Ascending aorta (tissue), 2 donors: ENCODE results near the gene FAM222A. TPM values are rescaled to one million over a fixed set of nuclear protein-coding genes. Genes with fewer than 3 reads are reported as not detected.
"Not testable (repeated sequence)": the region's sequence is repeated elsewhere in the genome, so short reads cannot be mapped to it uniquely, and the experiment has no call there.

Experiments used
- DNase-seq, 2 donors: peaks; one replicate each; pipeline ENCODE4 v3.0.0-alpha.2; 2019; ENCODE audit warnings: low spot score in 2 of 2
- H3K27ac ChIP-seq, 2 donors: fragments of 200-600 bp; sonication (generic); one replicate each; pipeline ENCODE4 v1.5.1; 2016 to 2017; ENCODE audit warnings: mild to moderate bottlenecking in 1 of 2
- H3K27me3 ChIP-seq: fragments of 200-600 bp; sonication (generic); one replicate; pipeline ENCODE4 v1.5.1; 2017
- H3K36me3 ChIP-seq, 2 donors: fragments of 200-600 bp; sonication (generic); one replicate each; pipeline ENCODE4 v1.5.1; 2016
- H3K4me1 ChIP-seq, 2 donors: fragments of 200-600 bp; sonication (generic); one replicate each; pipeline ENCODE4 v1.5.1; 2016 to 2017; ENCODE audit warnings: mild to moderate bottlenecking in 1 of 2
- H3K4me3 ChIP-seq, 2 donors: fragments of 200-600 bp; sonication (generic); one replicate each; pipeline ENCODE4 v1.5.1; 2016 to 2017; ENCODE audit warnings: mild to moderate bottlenecking in 1 of 2
- H3K9me3 ChIP-seq, 2 donors: fragments of 200-600 bp; sonication (generic); one replicate each; pipeline ENCODE4 v1.5.1; 2016
- intact Hi-C: fragments of 100-400 bp; cut with DNase I; formaldehyde crosslinking; loops from one replicate; pipeline ENCODE4 v1.15.1; 2023
- total RNA-seq: library from RNA; depleted of rRNA; stranded (reverse); fragments of >200 nt; gene quantifications from one replicate; pipeline ENCODE4 v1.1.0, GENCODE V29; 2016
- TF ChIP-seq, protein P1 (sequence below), 3 experiments: fragments of 200-600 bp in 2 of 3; fragments of 450-650 bp in 1 of 3; sonication (generic) in 2 of 3; IDR thresholded peaks; one replicate each; pipeline ENCODE4 v1.5.1; 2016 to 2019; ENCODE audit warnings: antibody characterized with exemption in 3 of 3, mild to moderate bottlenecking in 1 of 3, moderate library complexity in 1 of 3

The FAM222A gene
- total RNA-seq, 1 donor from 2014 or later: 3.3 TPM

DNA sequence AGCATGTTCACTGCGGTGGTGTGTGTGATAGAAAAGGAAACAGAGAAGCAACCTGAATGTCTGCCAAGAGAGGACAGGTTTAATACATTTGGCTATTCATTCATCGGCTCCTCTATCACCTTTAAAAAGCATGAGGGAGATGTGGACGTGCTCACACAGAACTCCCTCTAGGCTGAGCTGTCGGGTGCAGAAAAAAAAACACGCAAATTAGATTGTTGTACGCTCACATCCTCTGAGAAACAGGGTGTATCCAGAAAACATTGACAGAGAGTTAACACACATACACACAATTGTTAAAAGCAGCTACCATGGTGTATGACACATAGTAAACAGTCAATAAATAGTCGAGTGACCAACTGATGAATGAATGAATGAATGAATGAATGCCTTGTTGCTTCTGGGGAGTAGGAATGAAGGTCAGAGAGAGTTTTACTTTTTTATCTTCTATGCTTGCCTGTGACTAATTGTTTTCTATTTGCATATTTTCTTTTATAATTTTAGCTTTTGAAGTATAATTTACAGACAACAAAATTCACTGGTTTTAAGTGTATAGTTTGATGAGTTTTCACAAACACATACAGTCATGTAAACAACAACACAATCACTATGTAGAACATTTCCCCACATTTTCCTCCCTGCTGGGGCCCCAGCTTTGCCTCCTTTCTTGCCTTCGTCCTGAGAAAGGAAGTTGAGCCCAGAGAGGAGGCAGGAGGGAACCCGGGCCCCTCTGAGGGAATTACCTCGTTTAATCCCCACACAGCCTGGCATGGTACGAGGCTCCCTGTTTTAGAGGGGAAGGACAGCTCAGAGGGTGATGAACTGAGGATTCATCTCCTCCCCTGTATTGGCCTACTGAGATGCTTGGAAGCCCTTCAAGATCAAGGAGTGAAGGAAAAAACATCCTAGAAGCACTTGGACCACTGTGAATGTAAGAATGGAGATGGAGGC lies 19.7 kb upstream of the FAM222A start:
- TF ChIP-seq, protein P1, sequence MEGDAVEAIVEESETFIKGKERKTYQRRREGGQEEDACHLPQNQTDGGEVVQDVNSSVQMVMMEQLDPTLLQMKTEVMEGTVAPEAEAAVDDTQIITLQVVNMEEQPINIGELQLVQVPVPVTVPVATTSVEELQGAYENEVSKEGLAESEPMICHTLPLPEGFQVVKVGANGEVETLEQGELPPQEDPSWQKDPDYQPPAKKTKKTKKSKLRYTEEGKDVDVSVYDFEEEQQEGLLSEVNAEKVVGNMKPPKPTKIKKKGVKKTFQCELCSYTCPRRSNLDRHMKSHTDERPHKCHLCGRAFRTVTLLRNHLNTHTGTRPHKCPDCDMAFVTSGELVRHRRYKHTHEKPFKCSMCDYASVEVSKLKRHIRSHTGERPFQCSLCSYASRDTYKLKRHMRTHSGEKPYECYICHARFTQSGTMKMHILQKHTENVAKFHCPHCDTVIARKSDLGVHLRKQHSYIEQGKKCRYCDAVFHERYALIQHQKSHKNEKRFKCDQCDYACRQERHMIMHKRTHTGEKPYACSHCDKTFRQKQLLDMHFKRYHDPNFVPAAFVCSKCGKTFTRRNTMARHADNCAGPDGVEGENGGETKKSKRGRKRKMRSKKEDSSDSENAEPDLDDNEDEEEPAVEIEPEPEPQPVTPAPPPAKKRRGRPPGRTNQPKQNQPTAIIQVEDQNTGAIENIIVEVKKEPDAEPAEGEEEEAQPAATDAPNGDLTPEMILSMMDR (IDR thresholded peaks at IDR 0.05): no peak
- Histone ChIP-seq H3K9me3 (no peaks in the 10 kb centered on the region), H3K4me1 (no peaks in the 10 kb centered on the region), H3K27me3 (no peaks in the 10 kb centered on the region), H3K36me3 (no peaks in the 10 kb centered on the region), H3K4me3 (no peak overlapping the region), H3K27ac (no peak overlapping the region)
- intact Hi-C loops: no loop called here
- no peak for DNase-seq

DNA sequence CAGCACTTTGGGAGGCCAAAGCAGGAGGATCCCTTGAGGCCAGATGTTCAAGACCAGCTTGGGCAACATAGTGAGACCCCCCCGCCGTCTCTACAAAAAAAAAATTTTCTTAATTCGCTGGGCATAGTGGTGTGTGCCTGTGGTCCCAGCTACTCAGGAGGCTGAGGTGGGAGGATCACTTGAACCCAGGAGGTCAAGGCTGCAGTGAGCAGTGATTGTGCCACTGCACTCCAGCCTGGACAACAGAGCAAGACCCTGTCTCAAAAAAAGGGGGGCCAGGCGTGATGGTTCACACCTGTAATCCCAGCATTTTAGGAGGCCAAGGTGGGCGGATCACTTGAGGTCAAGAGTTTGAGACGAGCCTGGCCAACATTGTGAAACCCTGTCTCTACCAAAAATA lies 19.0 kb upstream of the FAM222A start:
- intact Hi-C loops, H3K36me3 ChIP-seq, H3K4me3 ChIP-seq, H3K27ac ChIP-seq, H3K27me3 ChIP-seq, DNase-seq, H3K9me3 ChIP-seq, H3K4me1 ChIP-seq: not testable (repeated sequence)

DNA sequence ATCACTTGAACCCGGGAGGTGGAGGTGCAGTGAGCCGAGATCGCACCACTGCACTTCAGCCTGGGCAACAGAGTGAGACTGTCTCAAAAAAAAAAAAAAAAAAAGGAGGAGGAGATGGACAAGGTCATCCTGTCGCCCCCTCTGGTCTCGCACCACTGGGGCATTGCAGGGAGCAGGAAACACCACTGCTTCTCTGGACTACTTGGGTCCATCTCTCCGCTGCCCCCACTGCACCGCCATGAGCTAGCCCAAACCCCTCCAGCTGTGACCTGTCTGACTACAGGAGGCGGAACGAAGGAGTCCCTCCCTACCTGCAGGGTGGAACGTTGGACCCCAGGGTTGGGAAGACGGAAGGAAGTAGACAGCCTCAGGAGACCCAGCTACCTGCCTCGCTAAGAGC lies 18.2 kb upstream of the FAM222A start:
- Histone ChIP-seq H3K4me3 (no peak overlapping the region), H3K27me3 (no peaks in the 10 kb centered on the region), H3K27ac (no peak overlapping the region), H3K36me3 (no peaks in the 10 kb centered on the region), H3K9me3 (no peaks in the 10 kb centered on the region), H3K4me1 (no peaks in the 10 kb centered on the region)
- intact Hi-C loops: no loop called here
- TF ChIP-seq, protein P1 (IDR thresholded peaks at IDR 0.05): no peak
- DNase-seq: no peak

DNA sequence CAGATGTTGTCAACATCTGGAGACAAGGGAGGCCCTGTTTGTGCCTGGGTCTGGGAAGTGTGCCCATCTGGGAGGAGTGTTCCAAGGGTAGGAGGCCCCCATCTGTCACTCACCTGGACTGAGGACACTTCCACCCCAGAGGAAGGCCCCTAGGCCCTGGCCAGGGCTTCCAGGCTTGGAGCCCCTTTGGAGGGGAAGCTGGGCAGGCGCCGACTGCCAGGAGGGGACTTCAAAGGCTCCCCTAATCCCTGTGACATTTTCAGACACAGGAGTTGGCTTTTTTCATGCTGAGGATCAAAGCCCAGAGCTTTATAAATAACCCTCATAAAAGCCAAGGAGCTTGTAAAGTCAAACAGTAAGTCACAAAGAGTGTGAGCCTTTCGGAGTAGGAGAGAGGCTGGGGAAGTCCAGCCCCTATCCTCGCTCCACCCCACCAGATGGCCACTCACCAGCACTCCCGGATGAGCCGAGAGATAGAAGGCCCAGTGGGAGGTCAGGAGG lies 17.6 kb upstream of the FAM222A start:
- H3K9me3 ChIP-seq: no peaks in the 10 kb centered on the region
- TF ChIP-seq, protein P1 (IDR thresholded peaks at IDR 0.05): no peak
- no peaks in the 10 kb centered on the region for H3K4me1 ChIP-seq
- no peaks in the 10 kb centered on the region for H3K27me3 ChIP-seq
- H3K4me3 ChIP-seq: no peak overlapping the region
- no peaks in the 10 kb centered on the region for H3K36me3 ChIP-seq
- no peak overlapping the region for H3K27ac ChIP-seq
- intact Hi-C loops: no loop called here
- no peak for DNase-seq

DNA sequence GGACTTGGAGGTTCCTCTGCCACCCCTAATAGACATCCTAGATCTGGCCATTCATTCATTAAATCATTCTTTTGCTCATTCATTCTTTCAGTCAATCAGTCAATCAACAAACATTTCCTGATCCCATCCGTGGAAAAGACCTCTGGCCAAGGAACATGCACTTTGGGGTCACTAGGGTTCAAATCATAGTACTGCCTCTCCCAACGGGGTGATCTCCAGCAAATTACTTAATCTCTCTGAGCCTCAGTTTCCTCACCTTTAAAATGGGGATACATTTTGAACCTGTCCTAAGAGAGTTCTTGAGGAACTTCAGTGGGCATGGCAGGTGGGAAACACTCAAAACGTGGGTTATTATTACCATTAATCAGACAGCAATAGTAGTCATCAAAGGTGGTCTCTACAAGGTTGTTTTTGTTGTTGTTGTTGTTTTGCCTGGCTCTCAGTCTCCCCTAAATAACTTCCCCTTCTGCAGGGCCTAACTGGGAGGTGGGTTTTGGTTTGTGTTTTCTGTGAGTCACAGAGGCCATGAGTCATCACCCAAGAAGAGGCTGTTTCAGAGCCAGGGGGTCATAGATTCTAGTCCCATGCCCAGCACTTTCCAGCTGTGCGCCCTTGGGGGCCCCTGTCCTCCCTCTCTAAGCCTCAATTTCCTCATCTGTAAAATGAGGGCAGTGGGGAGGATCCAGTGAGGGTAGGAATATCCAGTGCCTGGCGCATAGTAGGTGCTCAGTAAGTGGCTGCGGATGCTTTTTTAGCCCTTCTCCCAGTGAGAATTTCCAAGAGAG lies 16.9 kb upstream of the FAM222A start:
- no peak overlapping the region for H3K4me3 ChIP-seq
- H3K27ac ChIP-seq: no peak overlapping the region
- no peaks in the 10 kb centered on the region for H3K4me1 ChIP-seq
- TF ChIP-seq, protein P1 (IDR thresholded peaks at IDR 0.05): no peak
- DNase-seq: no peak
- no peaks in the 10 kb centered on the region for H3K9me3 ChIP-seq
- no peaks in the 10 kb centered on the region for H3K27me3 ChIP-seq
- intact Hi-C loops: no loop called here
- no peaks in the 10 kb centered on the region for H3K36me3 ChIP-seq

DNA sequence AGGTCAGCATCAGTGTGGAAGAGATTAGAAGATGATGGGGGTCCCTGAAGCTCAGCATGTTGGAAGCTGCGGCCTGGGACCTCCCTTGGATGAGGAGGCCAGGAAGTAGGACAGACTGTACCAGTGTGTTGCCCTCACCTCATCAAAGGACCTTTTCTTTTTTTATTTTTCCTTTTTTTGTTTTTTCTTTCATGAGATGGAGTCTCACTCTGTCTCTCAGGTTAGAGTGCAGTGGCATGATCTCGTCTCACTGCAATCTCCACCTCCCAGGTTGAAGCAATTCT lies 16.4 kb upstream of the FAM222A start:
- TF ChIP-seq, protein P1 (IDR thresholded peaks at IDR 0.05): no peak
- no peak overlapping the region for H3K27ac ChIP-seq

More for the DNA sequence above, 16.4 kb upstream of the FAM222A start:
- Histone ChIP-seq H3K4me3 (no peak overlapping the region), H3K4me1 (no peaks in the 10 kb centered on the region), H3K36me3 (no peaks in the 10 kb centered on the region), H3K27me3 (no peaks in the 10 kb centered on the region), H3K9me3 (no peaks in the 10 kb centered on the region)
- no peak for DNase-seq
- intact Hi-C loops: no loop called here
